Activated CD4-positive, alpha-beta T cell treated with anti-CD3 and anti-CD28 coated beads, Interleukin-2, amount 10 ng/mL, durations not matched to agents 7 days and 5 days (primary cell): ENCODE data around the gene FAM193A. TPM values are rescaled to one million over a fixed set of nuclear protein-coding genes. Genes with fewer than 3 reads are reported as not detected.
A peak's percentile ranks its signal among the peaks of the same experiment; 100 is the strongest.

ENCODE experiments used
- CTCF ChIA-PET: fragments of 350-600 bp; sonication (Branson Sonifier 250); formaldehyde crosslinking; loops from one replicate; lab custom pipeline; 2021; ENCODE audit warnings: antibody characterized with exemption; lab: Charles Lee
- POLR2A ChIA-PET: fragments of 350-600 bp; sonication (Branson Sonifier 250); formaldehyde crosslinking; loops from one replicate; lab custom pipeline; 2021; ENCODE audit warnings: antibody characterized with exemption; lab: Charles Lee
- DNase-seq: peaks from one replicate; pipeline ENCODE4 v3.0.0-alpha.2; 2020
- H3K27ac Mint-ChIP-seq: one replicate; pipeline ENCODE4 v1.8.0; 2021; ENCODE audit warnings: mild to moderate bottlenecking, moderate library complexity, mixed read lengths
- H3K27me3 Mint-ChIP-seq: one replicate; pipeline ENCODE4 v1.8.0; 2021; ENCODE audit warnings: mixed read lengths
- H3K36me3 Mint-ChIP-seq: one replicate; pipeline ENCODE4 v1.8.0; 2021; ENCODE audit warnings: low read depth, mixed read lengths
- H3K4me1 Mint-ChIP-seq: one replicate; pipeline ENCODE4 v1.8.0; 2021; ENCODE audit warnings: mixed read lengths
- H3K4me3 Mint-ChIP-seq: one replicate; pipeline ENCODE4 v1.8.0; 2021; ENCODE audit warnings: mild to moderate bottlenecking, moderate library complexity, mixed read lengths
- H3K9me3 Mint-ChIP-seq: one replicate; pipeline ENCODE4 v1.8.0; 2021; ENCODE audit warnings: mixed read lengths
- total RNA-seq, 2 experiments: library from RNA; stranded (reverse); gene quantifications; one replicate each; pipeline ENCODE4 v1.2.3, GENCODE V29; 2021

FAM193A gene
- total RNA-seq, 2 experiments from 2014 or later: 33.2 to 35.5 TPM

- CTCF ChIA-PET: interaction anchor here (0.7 kb wide), 1 partner anchor 14 kb away, joined by 3 read pairs; no protein-coding TSS in a partner anchor
- peaks cover 55% of the 10 kb centered on the region for H3K36me3 Mint-ChIP-seq
- POLR2A ChIA-PET: no interaction called here
- peaks cover 8% of the 10 kb centered on the region for H3K4me1 Mint-ChIP-seq
- H3K4me3 Mint-ChIP-seq: no peak overlapping the region
- H3K9me3 Mint-ChIP-seq: no peaks in the 10 kb centered on the region
- no peak overlapping the region for H3K27ac Mint-ChIP-seq
- H3K27me3 Mint-ChIP-seq: no peaks in the 10 kb centered on the region
- DNase-seq: no peak
Observed at GRCh38 chr4:2685541-2685940, 149.1 kb downstream of the FAM193A start.

DNA sequence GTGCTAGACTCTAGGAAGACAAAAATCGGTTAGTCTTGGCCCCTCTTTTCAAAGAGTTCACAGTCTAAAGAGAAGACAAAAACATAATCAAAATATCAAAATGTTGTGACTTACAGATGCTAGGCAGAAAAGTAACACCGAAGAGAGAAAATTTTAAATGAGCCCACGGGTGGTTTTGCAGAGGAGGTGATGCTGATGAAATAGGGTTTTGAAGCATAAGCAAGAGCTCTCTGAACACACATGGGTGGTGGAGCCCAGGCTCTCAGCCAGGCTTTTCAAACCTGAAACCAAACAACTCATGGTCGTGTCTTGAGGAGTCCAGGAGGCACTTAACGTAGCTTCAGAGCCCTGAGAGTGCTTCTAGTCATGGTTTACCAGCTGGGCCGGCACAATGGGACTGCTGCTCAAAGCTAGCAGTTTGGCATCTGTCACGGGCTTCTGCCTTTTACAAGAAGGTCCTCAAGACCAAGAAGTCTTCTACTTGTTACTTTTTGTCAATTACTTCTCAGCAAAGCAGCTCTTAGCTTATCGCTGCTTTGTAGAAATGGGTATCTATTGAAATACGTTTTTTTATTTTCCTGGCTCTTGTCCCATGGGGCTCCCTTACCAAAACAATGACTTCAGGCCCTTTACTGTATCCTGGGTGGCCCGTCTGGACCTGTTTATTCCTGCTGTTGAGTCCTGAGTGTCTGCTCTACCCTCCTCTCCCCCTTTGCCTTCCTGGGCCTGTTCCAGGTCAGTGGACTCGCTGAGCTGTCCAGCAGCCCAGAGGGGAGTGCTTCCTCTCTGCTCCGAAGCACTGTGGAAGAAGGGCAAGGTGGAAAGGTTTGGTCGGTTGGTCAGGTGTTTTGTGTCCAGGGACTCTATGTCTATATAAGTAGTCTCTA, 150.2 kb downstream of the FAM193A start:
- Mint-ChIP-seq H3K36me3 (peaks cover 53% of the 10 kb centered on the region), H3K27ac (no peak overlapping the region), H3K9me3 (no peaks in the 10 kb centered on the region), H3K4me3 (no peak overlapping the region), H3K4me1 (peaks cover 9% of the 10 kb centered on the region), H3K27me3 (no peaks in the 10 kb centered on the region)
- POLR2A ChIA-PET: interaction anchor here (0.6 kb wide), 2 partner anchors 59 to 834 kb away, joined by 3 read pairs; no protein-coding TSS in a partner anchor
- no peak for DNase-seq
- CTCF ChIA-PET: interaction anchor here (0.7 to 1.6 kb wide), 4 partner anchors 9 to 13 kb away, joined by 3 to 4 read pairs (median 3); no protein-coding TSS in a partner anchor

DNA sequence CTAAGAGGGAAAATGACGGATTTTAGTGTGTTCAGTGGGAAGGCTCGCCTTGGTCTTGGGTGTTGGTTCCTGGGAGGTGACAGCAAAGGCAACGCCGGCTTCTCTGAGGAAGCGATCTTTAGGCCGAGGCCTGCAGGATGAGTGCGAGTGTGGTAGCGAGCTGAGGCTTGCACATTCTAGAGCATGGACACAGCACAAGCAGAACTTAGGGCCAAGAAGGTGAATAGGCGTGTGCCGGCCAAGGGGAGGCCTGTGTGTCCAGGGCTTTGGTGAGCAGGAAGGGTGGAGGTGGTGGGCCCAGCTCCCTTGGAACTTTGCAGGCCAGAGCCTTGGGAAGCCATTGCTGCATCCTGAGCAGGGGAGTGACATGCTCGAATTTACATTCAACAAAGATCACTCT, 151.8 kb downstream of the FAM193A start:
- Mint-ChIP-seq H3K9me3 (no peaks in the 10 kb centered on the region), H3K27me3 (no peaks in the 10 kb centered on the region), H3K4me1 (peaks cover 9% of the 10 kb centered on the region), H3K4me3 (no peak overlapping the region), H3K36me3 (peaks cover 51% of the 10 kb centered on the region), H3K27ac (no peak overlapping the region)
- POLR2A ChIA-PET: no interaction called here
- CTCF ChIA-PET: no interaction called here
- no peak for DNase-seq

DNA sequence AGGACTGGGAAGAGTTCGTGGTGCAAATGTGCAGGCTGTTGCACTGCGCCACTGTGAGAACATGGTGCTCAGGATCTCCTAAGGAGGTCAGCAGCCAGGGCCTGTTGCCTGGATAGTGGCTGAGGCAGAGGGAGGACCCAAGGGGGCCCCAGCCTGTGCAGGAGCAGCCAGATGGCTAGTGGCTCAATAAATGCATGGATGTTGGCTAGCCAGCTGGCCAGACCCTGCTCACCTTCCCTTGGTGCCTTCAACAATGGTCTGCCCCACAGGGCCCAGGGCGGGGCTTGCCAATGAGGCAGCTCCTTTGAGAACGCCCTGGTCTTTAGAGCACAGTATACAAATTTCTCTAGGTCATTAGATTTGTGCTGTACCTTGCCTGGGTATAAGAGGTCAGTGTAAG, 152.2 kb downstream of the FAM193A start:
- Mint-ChIP-seq H3K4me1 (peaks cover 9% of the 10 kb centered on the region), H3K4me3 (no peak overlapping the region), H3K9me3 (no peaks in the 10 kb centered on the region), H3K27ac (no peak overlapping the region), H3K27me3 (no peaks in the 10 kb centered on the region), H3K36me3 (peaks cover 50% of the 10 kb centered on the region)
- ChIA-PET POLR2A (no interaction called here), CTCF (no interaction called here)
- DNase-seq: no peak

GRCh38 chr4:2689114-2689513, 152.7 kb downstream of the FAM193A start:
- ChIA-PET CTCF (no interaction called here), POLR2A (no interaction called here)
- H3K4me1 Mint-ChIP-seq: peaks cover 9% of the 10 kb centered on the region
- H3K27me3 Mint-ChIP-seq: no peaks in the 10 kb centered on the region
- peaks cover 49% of the 10 kb centered on the region for H3K36me3 Mint-ChIP-seq
- H3K9me3 Mint-ChIP-seq: no peaks in the 10 kb centered on the region
- H3K4me3 Mint-ChIP-seq: no peak overlapping the region
- no peak overlapping the region for H3K27ac Mint-ChIP-seq
- DNase-seq: no peak

DNA sequence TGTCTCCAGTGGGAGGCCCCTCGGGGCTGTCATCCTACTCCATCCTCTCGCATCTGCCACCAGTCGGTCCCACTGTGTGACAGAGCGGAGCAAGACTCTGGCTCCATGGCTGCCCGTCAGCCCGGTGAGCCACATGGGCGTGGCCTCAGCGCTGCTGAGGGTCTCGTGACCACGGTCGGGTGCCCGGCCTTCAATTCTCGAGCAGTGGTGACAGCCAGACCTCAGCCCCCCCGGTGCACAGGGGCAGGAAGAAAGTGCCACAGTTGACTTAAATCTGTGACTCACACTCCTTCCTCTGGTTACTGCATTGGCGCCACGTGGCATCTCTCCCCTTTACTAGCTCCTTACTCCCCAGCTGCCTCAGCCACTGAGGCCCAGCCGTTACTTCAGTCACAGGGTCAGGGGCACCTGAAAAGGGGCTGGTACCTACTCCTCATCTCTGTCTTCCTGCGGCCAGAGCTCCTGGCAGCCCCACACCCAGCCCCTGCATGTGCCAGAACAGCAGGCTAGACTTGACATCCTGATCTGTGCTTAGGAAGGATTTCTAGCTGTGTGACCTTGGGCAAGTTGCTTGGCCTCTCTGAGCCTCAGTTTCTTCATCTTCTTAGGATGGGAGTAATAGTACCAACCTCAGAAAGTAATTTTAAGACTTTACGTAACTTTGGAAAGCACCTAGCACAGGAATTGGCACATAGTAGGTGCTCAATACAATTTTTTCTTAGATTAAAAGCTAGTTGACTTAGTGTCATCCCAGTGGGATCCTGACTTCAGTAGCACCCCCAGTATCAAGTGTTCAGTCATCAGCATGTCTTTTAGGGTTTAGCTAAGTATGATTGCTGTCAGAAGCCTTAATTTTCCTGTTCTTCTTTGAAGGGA, 153.6 kb downstream of the FAM193A start:
- H3K27me3 Mint-ChIP-seq: no peaks in the 10 kb centered on the region
- no peak overlapping the region for H3K4me3 Mint-ChIP-seq
- H3K36me3 Mint-ChIP-seq: peaks cover 49% of the 10 kb centered on the region
- peak overlapping the region; percentile 58 for H3K27ac Mint-ChIP-seq
- H3K9me3 Mint-ChIP-seq: no peaks in the 10 kb centered on the region
- peaks cover 9% of the 10 kb centered on the region for H3K4me1 Mint-ChIP-seq
- no peak for DNase-seq
- ChIA-PET POLR2A (no interaction called here), CTCF (no interaction called here)

DNA sequence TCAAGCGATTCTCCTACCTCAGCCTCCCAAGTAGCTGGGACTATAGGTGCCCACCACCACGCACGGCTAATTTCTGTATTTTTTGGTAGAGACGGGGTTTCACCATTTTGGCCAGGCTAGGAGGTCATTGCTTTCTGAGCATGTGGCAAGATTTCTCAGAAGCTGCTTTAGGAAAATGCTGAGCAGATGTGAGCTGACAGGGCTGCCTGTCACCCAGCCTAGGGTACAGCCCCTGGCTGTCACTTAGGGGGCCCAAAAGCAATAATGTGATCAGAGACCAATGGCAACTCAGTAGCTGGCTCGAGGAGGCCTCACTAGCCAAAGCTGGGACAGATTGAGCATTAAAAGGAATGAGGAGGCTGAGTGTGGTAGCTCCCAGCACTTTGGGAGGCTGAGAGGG, 154.9 kb downstream of the FAM193A start:
- Mint-ChIP-seq H3K36me3 (peaks cover 49% of the 10 kb centered on the region), H3K4me3 (no peak overlapping the region), H3K27ac (peak overlapping the region; percentile 32), H3K4me1 (peaks cover 9% of the 10 kb centered on the region), H3K9me3 (no peaks in the 10 kb centered on the region), H3K27me3 (no peaks in the 10 kb centered on the region)
- no peak for DNase-seq
- POLR2A ChIA-PET: no interaction called here
- CTCF ChIA-PET: interaction anchor here (0.9 kb wide), 1 partner anchor 11 kb away, joined by 4 read pairs; no protein-coding TSS in a partner anchor

- Mint-ChIP-seq H3K36me3 (peaks cover 54% of the 10 kb centered on the region), H3K4me1 (peaks cover 9% of the 10 kb centered on the region), H3K9me3 (no peaks in the 10 kb centered on the region), H3K4me3 (no peak overlapping the region), H3K27ac (no peak overlapping the region), H3K27me3 (no peaks in the 10 kb centered on the region)
- CTCF ChIA-PET: interaction anchor here (0.9 kb wide), 1 partner anchor 11 kb away, joined by 4 read pairs; no protein-coding TSS in a partner anchor
- no peak for DNase-seq
- POLR2A ChIA-PET: no interaction called here
Observed at GRCh38 chr4:2691952-2692435, 155.5 kb downstream of the FAM193A start.

GRCh38 chr4:2694691-2695090, 158.2 kb downstream of the FAM193A start:
- ChIA-PET POLR2A (no interaction called here), CTCF (no interaction called here)
- peaks cover 61% of the 10 kb centered on the region for H3K36me3 Mint-ChIP-seq
- peaks cover 8% of the 10 kb centered on the region for H3K4me1 Mint-ChIP-seq
- DNase-seq: no peak
- no peaks in the 10 kb centered on the region for H3K27me3 Mint-ChIP-seq
- no peak overlapping the region for H3K27ac Mint-ChIP-seq
- H3K4me3 Mint-ChIP-seq: no peak overlapping the region
- no peaks in the 10 kb centered on the region for H3K9me3 Mint-ChIP-seq

GRCh38 chr4:2695346-2696060, 159.1 kb downstream of the FAM193A start:
- no peak overlapping the region for H3K4me3 Mint-ChIP-seq
- H3K4me1 Mint-ChIP-seq: peaks cover under 1% of the 10 kb centered on the region
- no peaks in the 10 kb centered on the region for H3K27me3 Mint-ChIP-seq
- H3K36me3 Mint-ChIP-seq: peaks cover 62% of the 10 kb centered on the region
- DNase-seq: no peak
- ChIA-PET CTCF (interaction anchor here (0.5 to 0.9 kb wide), 2 partner anchors 9 to 123 kb away, joined by 3 read pairs; no protein-coding TSS in a partner anchor), POLR2A (no interaction called here)
- no peaks in the 10 kb centered on the region for H3K9me3 Mint-ChIP-seq
- no peak overlapping the region for H3K27ac Mint-ChIP-seq

DNA sequence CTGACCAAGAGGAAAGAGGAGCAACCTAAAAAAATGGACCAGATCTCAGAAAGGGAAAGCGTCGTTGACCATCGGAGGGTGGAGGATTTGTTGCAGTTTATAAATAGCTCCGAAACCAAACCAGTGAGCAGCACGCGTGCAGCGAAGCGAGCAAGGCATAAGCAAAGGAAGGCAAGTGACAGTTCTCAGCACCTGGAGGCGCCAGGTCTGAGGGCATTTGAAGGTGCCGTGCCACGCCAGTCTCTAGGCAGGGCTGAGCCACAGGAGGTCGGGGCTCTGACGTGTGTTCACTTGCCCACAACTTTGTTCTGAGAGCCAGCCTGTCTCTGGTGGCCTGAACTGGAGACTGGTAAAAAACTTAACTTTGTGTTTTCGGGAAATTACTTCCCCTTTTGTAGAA, 160.0 kb downstream of the FAM193A start:
- POLR2A ChIA-PET: no interaction called here
- Mint-ChIP-seq H3K27ac (no peak overlapping the region), H3K9me3 (no peaks in the 10 kb centered on the region), H3K27me3 (no peaks in the 10 kb centered on the region), H3K36me3 (peaks cover 56% of the 10 kb centered on the region), H3K4me1 (no peaks in the 10 kb centered on the region), H3K4me3 (no peak overlapping the region)
- DNase-seq: no peak
- CTCF ChIA-PET: no interaction called here

- POLR2A ChIA-PET: no interaction called here
- peaks cover 58% of the 10 kb centered on the region for H3K36me3 Mint-ChIP-seq
Observed at GRCh38 chr4:2697995-2698414, 161.6 kb downstream of the FAM193A start.

More at GRCh38 chr4:2697995-2698414, 161.6 kb downstream of the FAM193A start:
- Mint-ChIP-seq H3K4me1 (no peaks in the 10 kb centered on the region), H3K27ac (no peak overlapping the region), H3K9me3 (no peaks in the 10 kb centered on the region), H3K4me3 (no peak overlapping the region), H3K27me3 (no peaks in the 10 kb centered on the region)
- DNase-seq: no peak
- CTCF ChIA-PET: no interaction called here
